22Rv1 (cell line): Measurements from ENCODE around the gene F3.

Experiments
- H3K27ac ChIP-seq: fragments of 450-650 bp; 2 replicates; pipeline ENCODE4 v1.5.1; 2017
- CTCF ChIP-seq: fragments of 450-650 bp; IDR thresholded peaks from 2 replicates; pipeline ENCODE4 v1.5.1; 2017; ENCODE audit warnings: mild to moderate bottlenecking
- ZFX ChIP-seq: fragments of 450-650 bp; IDR thresholded peaks from 2 replicates; pipeline ENCODE4 v1.6.1; 2017; ENCODE audit warnings: antibody characterized with exemption, borderline replicate concordance

The F3 gene

GRCh38 chr1:94542088-94542870, 720 bp upstream of the F3 start:
- TF ChIP-seq CTCF: no peak
- TF ChIP-seq ZFX: no peak
- H3K27ac ChIP-seq: peak overlapping the region; percentile 54

- no peak for TF ChIP-seq CTCF
- no peak for TF ChIP-seq ZFX
- peak overlapping the region; percentile 54; the same call in 1 of the 2 replicates for H3K27ac ChIP-seq
Observed at GRCh38 chr1:94540440-94541245, 916 bp downstream of the F3 start.

GRCh38 chr1:94539496-94539895, 2.1 kb downstream of the F3 start:
- TF ChIP-seq CTCF (no peak), ZFX (no peak)
- H3K27ac ChIP-seq: 0 out of 2 replicates have a peak overlapping the region, but pooled peaks have one; percentile 4

GRCh38 chr1:94538243-94538827, 3.2 kb downstream of the F3 start:
- no peak overlapping the region for H3K27ac ChIP-seq
- no peak for TF ChIP-seq CTCF
- no peak for TF ChIP-seq ZFX

- H3K27ac ChIP-seq: no peak overlapping the region
- TF ChIP-seq ZFX: no peak
- no peak for TF ChIP-seq CTCF
Observed at GRCh38 chr1:94537254-94537653, 4.3 kb downstream of the F3 start.

- TF ChIP-seq CTCF: no peak
- no peak for TF ChIP-seq ZFX
- H3K27ac ChIP-seq: no peak overlapping the region
Observed at GRCh38 chr1:94535879-94536278, 5.7 kb downstream of the F3 start.

GRCh38 chr1:94535095-94535494, 6.5 kb downstream of the F3 start:
- peak overlapping the region; percentile 37; the same call in 1 of the 2 replicates for H3K27ac ChIP-seq
- TF ChIP-seq ZFX (no peak), CTCF (no peak)
